ENCODE measurements around the gene DIP2C.

Gene DIP2C

GRCh38 chr10:677038-677437 lies 12.4 kb downstream of the DIP2C start:
- DNase-seq: peak in 1 of 5 experiments; percentile 14

GRCh38 chr10:676178-676577 lies 13.3 kb downstream of the DIP2C start:
- DNase-seq: peak in 1 of 5 experiments; percentile 19

- DNase-seq: no peak
Observed at GRCh38 chr10:675532-675931, 13.9 kb downstream of the DIP2C start.

GRCh38 chr10:673492-673891 lies 16.0 kb downstream of the DIP2C start:
- no peak for DNase-seq

GRCh38 chr10:672992-673391 lies 16.5 kb downstream of the DIP2C start:
- DNase-seq: no peak

- DNase-seq: no peak
Observed at GRCh38 chr10:672203-672602, 17.3 kb downstream of the DIP2C start.

GRCh38 chr10:670990-671389 lies 18.5 kb downstream of the DIP2C start:
- no peak for DNase-seq

- no peak for DNase-seq
Observed at GRCh38 chr10:670038-670437, 19.4 kb downstream of the DIP2C start.

- no peak for DNase-seq
Observed at GRCh38 chr10:668786-669485, 20.5 kb downstream of the DIP2C start.

GRCh38 chr10:667602-668143 lies 21.8 kb downstream of the DIP2C start:
- no peak for DNase-seq

- DNase-seq: no peak
Observed at GRCh38 chr10:667096-667495, 22.4 kb downstream of the DIP2C start.

- DNase-seq: no peak
Observed at GRCh38 chr10:666237-667012, 23.0 kb downstream of the DIP2C start.

- no peak for DNase-seq
Observed at GRCh38 chr10:665579-666091, 23.8 kb downstream of the DIP2C start.

GRCh38 chr10:664893-665292 lies 24.6 kb downstream of the DIP2C start:
- no peak for DNase-seq

- no peak for DNase-seq
Observed at GRCh38 chr10:664301-664700, 25.2 kb downstream of the DIP2C start.

GRCh38 chr10:663831-664251 lies 25.6 kb downstream of the DIP2C start:
- DNase-seq: no peak

- no peak for DNase-seq
Observed at GRCh38 chr10:663466-663751, 26.1 kb downstream of the DIP2C start.

GRCh38 chr10:662686-663465 lies 26.6 kb downstream of the DIP2C start:
- no peak for DNase-seq

- no peak for DNase-seq
Observed at GRCh38 chr10:662223-662605, 27.3 kb downstream of the DIP2C start.

- no peak for DNase-seq
Observed at GRCh38 chr10:661597-662222, 27.8 kb downstream of the DIP2C start.

- no peak for DNase-seq
Observed at GRCh38 chr10:660970-661596, 28.4 kb downstream of the DIP2C start.

- no peak for DNase-seq
Observed at GRCh38 chr10:660413-660969, 29.0 kb downstream of the DIP2C start.

Data from T-helper 2 cell (primary cell).